AG04450 (cell line): Measurements from ENCODE around the gene ABHD16A. TPM values are rescaled to one million over a fixed set of nuclear protein-coding genes. Genes with fewer than 3 reads are reported as not detected.
A peak's percentile ranks its signal among the peaks of the same experiment; 100 is the strongest.

Source experiments
- CTCF ChIA-PET: fragments of 300-600, 350-600 bp; formaldehyde crosslinking; extraction: SDS; loops from one replicate; lab custom pipeline; 2022; ENCODE audit warnings: antibody characterized with exemption, inconsistent platforms; lab: Charles Lee
- POLR2A ChIA-PET: fragments of 350-600 bp; formaldehyde crosslinking; extraction: SDS; loops from one replicate; lab custom pipeline; 2021; ENCODE audit warnings: antibody characterized with exemption, inconsistent platforms; lab: Yijun Ruan, JAX
- DNase-seq: peaks from one replicate; pipeline ENCODE4 v3.0.0-alpha.2; 2011; ENCODE audit warnings: low read depth, low spot score
- H3K27ac ChIP-seq: one replicate; pipeline ENCODE4 v1.5.1; 2012; ENCODE audit warnings: low read depth, low read length, control low read depth
- H3K27me3 ChIP-seq: one replicate; pipeline ENCODE4 v1.6.0; 2012; ENCODE audit warnings: low read length; ENCODE audit not compliant: control insufficient read depth, insufficient read depth
- H3K4me3 ChIP-seq: 2 replicates; pipeline ENCODE4 v1.5.1; 2011; ENCODE audit warnings: mild to moderate bottlenecking, low read depth, low read length, control low read depth
- H3K9me3 ChIP-seq: 2 replicates; pipeline ENCODE4 v1.5.1; 2012; ENCODE audit warnings: low read length; ENCODE audit not compliant: control insufficient read depth, insufficient read depth
- CTCF ChIP-seq: IDR thresholded peaks from 2 replicates; pipeline ENCODE4 v1.5.1; 2011; ENCODE audit warnings: low read depth, low read length, control low read depth, inconsistent platforms
- polyA minus RNA-seq: library from RNA; depleted of rRNA, polyadenylated mRNA; stranded (reverse); fragments of >200 nt; gene quantifications from 2 replicates; pipeline ENCODE4 v1.2.3, GENCODE V29; 2011; rRNA and poly(A)+ RNA removed
- polyA plus RNA-seq: library from polyadenylated mRNA; depleted of rRNA; stranded (reverse); fragments of >200 nt; gene quantifications from 2 replicates; pipeline ENCODE4 v1.2.3, GENCODE V29; 2011; rRNA removed

The ABHD16A gene
- polyA plus RNA-seq = 34.0 and 36.3 TPM in 2 replicates
- polyA minus RNA-seq = 31.8 and 44.7 TPM in 2 replicates

GRCh38 chr6:31702819-31703716 lies at the start of gene ABHD16A:
TSS of gene ABHD16A (minus strand) at chr6:31703324. CDS start at chr6:31703281, 43 bp downstream.
- Histone ChIP-seq H3K27ac (peak within 1 kb of the TSS; percentile 94), H3K9me3 (no peaks in the 10 kb centered on the region), H3K4me3 (peak within 1 kb of the TSS; percentile 98), H3K27me3 (no peaks in the 10 kb centered on the region)
- TF ChIP-seq CTCF = no peak
- peak; percentile 95 for DNase-seq
- ChIA-PET CTCF (interaction anchor here (1.0 to 2.5 kb wide), 6 partner anchors 10 to 127 kb away, joined by 3 to 12 read pairs (median 6); partner anchors contain the start of gene LSM2), POLR2A (interaction anchor here (0.7 to 2.7 kb wide), 11 partner anchors 8 to 161 kb away, joined by 3 to 9 read pairs (median 5); partner anchors contain the start of genes C6orf47, GPANK1, HSPA1B and LSM2)

- POLR2A ChIA-PET = interaction anchor here (0.7 to 1.1 kb wide), 6 partner anchors 13 to 1080 kb away, joined by 3 to 6 read pairs (median 4); partner anchors contain the start of genes C6orf47, CLIC1, DHX16 and MSH5
- Histone ChIP-seq H3K27ac (peak overlapping the region; percentile 21), H3K4me3 (no peak overlapping the region), H3K9me3 (no peaks in the 10 kb centered on the region), H3K27me3 (no peaks in the 10 kb centered on the region)
- CTCF ChIA-PET = interaction anchor here (0.5 to 1.7 kb wide), 4 partner anchors 11 to 96 kb away, joined by 3 to 10 read pairs (median 6); no protein-coding TSS in a partner anchor
- no peak for DNase-seq
- TF ChIP-seq CTCF = no peak
Measured at GRCh38 chr6:31752739-31753319, 49.7 kb upstream of the ABHD16A start.

- H3K27me3 ChIP-seq = no peaks in the 10 kb centered on the region
- H3K4me3 ChIP-seq = no peak overlapping the region
- H3K9me3 ChIP-seq = no peaks in the 10 kb centered on the region
- no peak for DNase-seq
- ChIA-PET POLR2A (no interaction called here), CTCF (no interaction called here)
- no peak for TF ChIP-seq CTCF
- H3K27ac ChIP-seq = no peak overlapping the region
Measured at GRCh38 chr6:31750411-31751022, 47.4 kb upstream of the ABHD16A start.

GRCh38 chr6:31749301-31750036 lies 46.3 kb upstream of the ABHD16A start:
- POLR2A ChIA-PET = no interaction called here
- H3K27me3 ChIP-seq = no peaks in the 10 kb centered on the region

More at GRCh38 chr6:31749301-31750036, 46.3 kb upstream of the ABHD16A start:
- Histone ChIP-seq H3K9me3 (no peaks in the 10 kb centered on the region), H3K4me3 (no peak overlapping the region), H3K27ac (no peak overlapping the region)
- DNase-seq = no peak
- no peak for TF ChIP-seq CTCF
- CTCF ChIA-PET = no interaction called here
